HG03095 (cell line): ENCODE measurements around the gene ENGASE.

Experiments used
- ATAC-seq: cut with Tn5 transposase; IDR thresholded peaks from one replicate; pipeline ENCODE4 v1.9.1; 2021; ENCODE audit warnings: moderate library complexity; ENCODE audit not compliant: unreplicated experiment

ENGASE gene

GRCh38 chr17:79090443-79091225, 16.0 kb downstream of the ENGASE start:
- ATAC-seq = no peak

- no peak for ATAC-seq
These were observed 16.6 kb downstream of the ENGASE start for GRCh38 chr17:79091226-79091670.

GRCh38 chr17:79092567-79092966, 17.9 kb downstream of the ENGASE start:
- no peak for ATAC-seq

GRCh38 chr17:79093270-79093669, 18.6 kb downstream of the ENGASE start:
- no peak for ATAC-seq

- no peak for ATAC-seq
These were observed 19.6 kb downstream of the ENGASE start for GRCh38 chr17:79094261-79094660.

- no peak for ATAC-seq
These were observed 20.9 kb downstream of the ENGASE start for GRCh38 chr17:79095345-79096055.

- no peak for ATAC-seq
These were observed 21.9 kb downstream of the ENGASE start for GRCh38 chr17:79096477-79096876.

- no peak for ATAC-seq
These were observed 22.8 kb downstream of the ENGASE start for GRCh38 chr17:79097226-79098055.

GRCh38 chr17:79098282-79098867, 23.8 kb downstream of the ENGASE start:
- ATAC-seq = no peak

GRCh38 chr17:79100405-79100804, 25.8 kb downstream of the ENGASE start:
- no peak for ATAC-seq

GRCh38 chr17:79101111-79101673, 26.6 kb downstream of the ENGASE start:
- no peak for ATAC-seq

GRCh38 chr17:79102214-79102613, 27.6 kb downstream of the ENGASE start:
- no peak for ATAC-seq

- no peak for ATAC-seq
These were observed 30.4 kb downstream of the ENGASE start for GRCh38 chr17:79104898-79105600.

GRCh38 chr17:79105937-79106336, 31.3 kb downstream of the ENGASE start:
- ATAC-seq = no peak

GRCh38 chr17:79106958-79107357, 32.3 kb downstream of the ENGASE start:
- ATAC-seq = no peak

GRCh38 chr17:79107499-79108231, 33.0 kb downstream of the ENGASE start:
- ATAC-seq = no peak

- ATAC-seq = no peak
These were observed 33.7 kb downstream of the ENGASE start for GRCh38 chr17:79108232-79108850.

- ATAC-seq = no peak
These were observed 34.2 kb downstream of the ENGASE start for GRCh38 chr17:79108870-79109269.

- no peak for ATAC-seq
These were observed 35.0 kb downstream of the ENGASE start for GRCh38 chr17:79109584-79109983.
